Measurements from ENCODE around the gene NTRK1. TPM values are rescaled to one million over a fixed set of nuclear protein-coding genes. Genes with fewer than 3 reads are reported as not detected.

Gene NTRK1
- total RNA-seq, 2 donors from 2014 or later: 0.56 to 1.1 TPM

DNA sequence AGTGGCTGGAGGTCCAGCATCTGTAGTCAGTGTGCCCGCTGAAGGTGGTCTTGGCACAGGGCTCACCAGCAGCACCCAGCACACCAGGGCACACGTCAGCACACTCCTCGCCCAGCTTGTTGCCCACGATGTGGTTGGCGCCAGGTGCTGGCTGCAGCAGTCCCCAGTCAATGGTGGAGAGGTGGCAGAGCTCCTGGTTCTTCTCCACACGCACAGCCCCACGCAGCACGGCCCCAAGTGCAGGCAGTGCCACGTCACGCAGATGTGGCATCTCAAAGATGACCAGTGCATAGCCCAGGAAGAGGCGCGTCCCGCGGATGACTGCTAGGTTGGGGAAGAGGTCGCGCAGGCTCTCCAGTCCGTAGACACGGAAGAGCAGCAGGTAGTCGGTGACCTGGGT is 6.9 kb upstream of the NTRK1 start:
- DNase-seq: no peak
- intact Hi-C loops (cut with DNase I): no loop called here
- Histone ChIP-seq H3K4me1 (no peaks in the 10 kb centered on the region), H3K27ac (no peak overlapping the region), H3K36me3 (no peaks in the 10 kb centered on the region), H3K4me3 (no peak overlapping the region), H3K9me3 (no peaks in the 10 kb centered on the region), H3K9ac (ENCODE audit: low read depth in 2 of 2, low read length in 2 of 2) (no peak overlapping the region), H3K27me3 (peaks cover 14% of the 10 kb centered on the region)
- TF ChIP-seq, protein P1, sequence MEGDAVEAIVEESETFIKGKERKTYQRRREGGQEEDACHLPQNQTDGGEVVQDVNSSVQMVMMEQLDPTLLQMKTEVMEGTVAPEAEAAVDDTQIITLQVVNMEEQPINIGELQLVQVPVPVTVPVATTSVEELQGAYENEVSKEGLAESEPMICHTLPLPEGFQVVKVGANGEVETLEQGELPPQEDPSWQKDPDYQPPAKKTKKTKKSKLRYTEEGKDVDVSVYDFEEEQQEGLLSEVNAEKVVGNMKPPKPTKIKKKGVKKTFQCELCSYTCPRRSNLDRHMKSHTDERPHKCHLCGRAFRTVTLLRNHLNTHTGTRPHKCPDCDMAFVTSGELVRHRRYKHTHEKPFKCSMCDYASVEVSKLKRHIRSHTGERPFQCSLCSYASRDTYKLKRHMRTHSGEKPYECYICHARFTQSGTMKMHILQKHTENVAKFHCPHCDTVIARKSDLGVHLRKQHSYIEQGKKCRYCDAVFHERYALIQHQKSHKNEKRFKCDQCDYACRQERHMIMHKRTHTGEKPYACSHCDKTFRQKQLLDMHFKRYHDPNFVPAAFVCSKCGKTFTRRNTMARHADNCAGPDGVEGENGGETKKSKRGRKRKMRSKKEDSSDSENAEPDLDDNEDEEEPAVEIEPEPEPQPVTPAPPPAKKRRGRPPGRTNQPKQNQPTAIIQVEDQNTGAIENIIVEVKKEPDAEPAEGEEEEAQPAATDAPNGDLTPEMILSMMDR (IDR thresholded peaks at IDR 0.05): no peak

DNA sequence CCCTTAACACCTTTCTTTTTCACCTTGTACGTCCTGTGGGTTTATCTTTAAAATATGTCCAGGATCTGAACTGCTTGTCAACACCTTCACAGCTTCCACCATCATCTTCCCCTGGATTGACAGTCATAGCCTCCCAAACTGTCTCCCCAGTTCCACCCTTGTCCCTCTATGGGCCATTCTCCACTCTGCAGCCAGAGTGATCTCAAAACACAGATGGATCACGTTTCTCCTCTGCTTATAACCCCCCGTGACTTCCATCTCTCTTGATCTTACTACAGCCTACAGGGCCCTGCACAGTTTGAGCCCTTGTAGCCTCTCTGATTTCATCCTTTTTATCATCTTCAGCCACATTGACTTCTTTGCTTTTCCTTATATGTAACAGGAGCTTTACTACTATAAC is 6.0 kb upstream of the NTRK1 start:
- Histone ChIP-seq H3K9me3 (no peaks in the 10 kb centered on the region), H3K9ac (ENCODE audit: low read depth in 2 of 2, low read length in 2 of 2) (no peak overlapping the region), H3K4me3 (no peak overlapping the region), H3K36me3 (no peaks in the 10 kb centered on the region), H3K4me1 (peaks cover 5% of the 10 kb centered on the region), H3K27me3 (peaks cover 18% of the 10 kb centered on the region), H3K27ac (no peak overlapping the region)
- no peak for DNase-seq
- intact Hi-C loops (cut with DNase I): no loop called here
- TF ChIP-seq, protein P1 (IDR thresholded peaks at IDR 0.05): no peak

DNA sequence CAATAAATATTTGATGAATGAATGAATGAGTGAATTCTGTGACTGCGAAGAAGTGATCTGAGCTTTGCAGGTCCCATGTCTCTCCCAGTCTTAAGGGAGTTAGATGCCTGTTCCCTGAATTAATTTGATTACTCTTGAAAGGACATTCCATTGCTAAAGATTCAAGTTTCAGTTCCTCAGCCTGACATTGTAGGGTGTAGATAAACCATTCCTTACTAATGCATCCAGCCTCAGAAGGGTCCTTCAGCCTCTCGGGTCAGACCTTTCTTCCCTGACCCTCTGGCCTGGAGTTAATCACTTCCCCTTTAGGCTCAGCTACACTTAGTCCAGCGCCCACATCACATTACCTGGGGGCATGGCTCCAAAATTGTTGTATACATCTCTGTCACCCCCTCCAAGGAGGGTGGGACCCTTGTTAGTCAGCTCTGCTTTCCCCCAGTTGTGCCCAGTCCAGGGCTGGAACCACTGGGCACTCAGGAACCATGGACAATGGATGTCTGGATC is 4.3 kb upstream of the NTRK1 start:
- Histone ChIP-seq H3K27ac (no peak overlapping the region), H3K9me3 (no peaks in the 10 kb centered on the region), H3K27me3 (peaks cover 35% of the 10 kb centered on the region), H3K4me3 (no peak overlapping the region), H3K4me1 (peaks cover 7% of the 10 kb centered on the region), H3K9ac (ENCODE audit: low read depth in 2 of 2, low read length in 2 of 2) (no peak overlapping the region), H3K36me3 (no peaks in the 10 kb centered on the region)
- no peak for DNase-seq
- intact Hi-C loops (cut with DNase I): no loop called here
- TF ChIP-seq, protein P1 (IDR thresholded peaks at IDR 0.05): no peak

DNA sequence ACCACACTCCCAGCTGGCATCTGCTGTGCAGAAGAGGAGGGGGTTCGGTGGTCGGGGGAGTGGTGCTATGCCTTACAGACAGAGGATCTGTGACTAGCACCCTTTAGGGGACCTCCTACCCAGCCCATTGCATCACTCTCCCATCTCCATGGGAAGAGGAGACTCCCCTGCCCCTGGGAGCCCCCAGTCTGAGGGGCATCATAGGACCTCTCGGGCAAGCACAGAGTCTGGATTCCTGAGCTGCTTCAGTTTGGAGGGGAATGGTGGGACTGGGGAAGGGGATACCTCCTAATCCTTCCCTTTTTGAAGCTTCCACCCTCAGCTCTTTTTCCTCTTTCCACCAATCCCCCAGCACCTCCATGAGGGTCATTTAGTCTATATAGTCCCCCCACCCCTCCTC is 3.1 kb upstream of the NTRK1 start:
- Histone ChIP-seq H3K36me3 (no peaks in the 10 kb centered on the region), H3K9me3 (no peaks in the 10 kb centered on the region), H3K27ac (no peak overlapping the region), H3K27me3 (peaks cover 43% of the 10 kb centered on the region), H3K4me3 (no peak overlapping the region), H3K4me1 (peaks cover 7% of the 10 kb centered on the region), H3K9ac (ENCODE audit: low read depth in 2 of 2, low read length in 2 of 2) (no peak overlapping the region)
- no peak for DNase-seq
- TF ChIP-seq, protein P1 (IDR thresholded peaks at IDR 0.05): no peak
- intact Hi-C loops (cut with DNase I): no loop called here

DNA sequence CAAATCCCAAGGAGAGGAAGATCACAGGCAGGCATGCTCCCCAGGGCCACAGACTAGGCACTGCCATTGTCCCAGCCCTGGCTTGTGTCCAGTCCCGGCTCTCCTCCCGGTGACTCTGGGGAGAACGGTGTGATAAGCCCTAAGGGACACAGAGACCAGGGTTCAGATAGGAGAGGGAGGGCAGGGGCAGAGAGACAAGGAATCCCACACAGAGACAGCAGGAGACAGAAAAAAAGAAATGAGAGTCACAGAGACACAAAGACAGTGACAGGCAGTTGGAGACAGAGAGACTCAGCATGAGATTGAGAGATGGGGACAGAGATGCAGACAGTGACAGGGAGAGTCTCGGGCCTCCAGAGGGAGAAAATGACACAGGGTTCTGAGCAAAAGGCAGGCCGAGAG is 2.1 kb upstream of the NTRK1 start:
- TF ChIP-seq, protein P1 (IDR thresholded peaks at IDR 0.05): no peak
- no peak overlapping the region for H3K4me3 ChIP-seq
- H3K36me3 ChIP-seq: no peaks in the 10 kb centered on the region
- peaks cover 43% of the 10 kb centered on the region for H3K27me3 ChIP-seq
- no peaks in the 10 kb centered on the region for H3K9me3 ChIP-seq
- peaks cover 7% of the 10 kb centered on the region for H3K4me1 ChIP-seq
- H3K9ac ChIP-seq (ENCODE audit: low read depth in 2 of 2, low read length in 2 of 2): no peak overlapping the region
- DNase-seq: no peak
- intact Hi-C loops (cut with DNase I): no loop called here
- no peak overlapping the region for H3K27ac ChIP-seq

All from colonic mucosa (tissue), 4 donors.